Lower leg skin (tissue), 4 donors: ENCODE measurements around the gene ZNF384. TPM values are rescaled to one million over a fixed set of nuclear protein-coding genes. Genes with fewer than 3 reads are reported as not detected.
"Not testable (repeated sequence)": the region's sequence is repeated elsewhere in the genome, so short reads cannot be mapped to it uniquely, and the experiment has no call there.

Experiments used
- DNase-seq, 2 donors: peaks; one replicate each; pipeline ENCODE4 v3.0.0-alpha.2; 2019; ENCODE audit warnings: low spot score in 2 of 2
- H3K4me3 ChIP-seq: fragments of 200-600 bp; sonication (generic); 2 replicates; pipeline ENCODE4 v1.5.1; 2017; ENCODE audit warnings: mild to moderate bottlenecking, low read depth; ENCODE audit not compliant: poor library complexity, severe bottlenecking
- POLR2A ChIP-seq, 2 donors: fragments of 450-650 bp; IDR thresholded peaks; one replicate each; pipeline ENCODE4 v1.6.1; 2016 to 2017; ENCODE audit warnings: antibody characterized with exemption in 2 of 2, mild to moderate bottlenecking in 1 of 2, moderate library complexity in 1 of 2
- WGBS, 2 donors: methylation state at CpG; one replicate each; pipeline ENCODE4 v1.1.5; 2018; 5-methylcytosine and 5-hydroxymethylcytosine counted together
- intact Hi-C: fragments of 100-400 bp; cut with DNase I; formaldehyde crosslinking; loops from one replicate; pipeline ENCODE4 v1.15.0; 2023; ENCODE audit warnings: low total_unique reads
- total RNA-seq, 4 donors: library from RNA; depleted of rRNA; stranded (reverse); fragments of >200 nt; gene quantifications; one replicate each; pipeline ENCODE4 v1.1.0, GENCODE V29; 2016
- TF ChIP-seq, protein P1 (sequence below), 3 donors: fragments of 450-650 bp; IDR thresholded peaks; one replicate each; pipeline ENCODE4 v1.5.1; 2016; ENCODE audit warnings: antibody characterized with exemption in 3 of 3, mild to moderate bottlenecking in 3 of 3, moderate library complexity in 2 of 3

ZNF384 gene
- total RNA-seq, 4 donors from 2014 or later, result 22.7 to 79.9 (median 33.7) TPM

- 88 to 90% methylated on average over 10 of the region's 10 CpGs for WGBS, 2 donors
- H3K4me3 ChIP-seq, result no peak overlapping the region
- TF ChIP-seq POLR2A (IDR thresholded peaks at IDR 0.05), result no peak
- TF ChIP-seq, protein P1, sequence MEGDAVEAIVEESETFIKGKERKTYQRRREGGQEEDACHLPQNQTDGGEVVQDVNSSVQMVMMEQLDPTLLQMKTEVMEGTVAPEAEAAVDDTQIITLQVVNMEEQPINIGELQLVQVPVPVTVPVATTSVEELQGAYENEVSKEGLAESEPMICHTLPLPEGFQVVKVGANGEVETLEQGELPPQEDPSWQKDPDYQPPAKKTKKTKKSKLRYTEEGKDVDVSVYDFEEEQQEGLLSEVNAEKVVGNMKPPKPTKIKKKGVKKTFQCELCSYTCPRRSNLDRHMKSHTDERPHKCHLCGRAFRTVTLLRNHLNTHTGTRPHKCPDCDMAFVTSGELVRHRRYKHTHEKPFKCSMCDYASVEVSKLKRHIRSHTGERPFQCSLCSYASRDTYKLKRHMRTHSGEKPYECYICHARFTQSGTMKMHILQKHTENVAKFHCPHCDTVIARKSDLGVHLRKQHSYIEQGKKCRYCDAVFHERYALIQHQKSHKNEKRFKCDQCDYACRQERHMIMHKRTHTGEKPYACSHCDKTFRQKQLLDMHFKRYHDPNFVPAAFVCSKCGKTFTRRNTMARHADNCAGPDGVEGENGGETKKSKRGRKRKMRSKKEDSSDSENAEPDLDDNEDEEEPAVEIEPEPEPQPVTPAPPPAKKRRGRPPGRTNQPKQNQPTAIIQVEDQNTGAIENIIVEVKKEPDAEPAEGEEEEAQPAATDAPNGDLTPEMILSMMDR (IDR thresholded peaks at IDR 0.05), result no peak
- no peak for DNase-seq
- intact Hi-C loops, result no loop called here
Measured at GRCh38 chr12:6716874-6717437, 27.8 kb upstream of the ZNF384 start.

GRCh38 chr12:6716031-6716873 is 27.1 kb upstream of the ZNF384 start:
- WGBS, 2 donors, result 91 to 93% methylated on average over 7 to 40 of the region's 41 CpGs
- DNase-seq, H3K4me3 ChIP-seq, intact Hi-C loops: not testable (repeated sequence)

DNA sequence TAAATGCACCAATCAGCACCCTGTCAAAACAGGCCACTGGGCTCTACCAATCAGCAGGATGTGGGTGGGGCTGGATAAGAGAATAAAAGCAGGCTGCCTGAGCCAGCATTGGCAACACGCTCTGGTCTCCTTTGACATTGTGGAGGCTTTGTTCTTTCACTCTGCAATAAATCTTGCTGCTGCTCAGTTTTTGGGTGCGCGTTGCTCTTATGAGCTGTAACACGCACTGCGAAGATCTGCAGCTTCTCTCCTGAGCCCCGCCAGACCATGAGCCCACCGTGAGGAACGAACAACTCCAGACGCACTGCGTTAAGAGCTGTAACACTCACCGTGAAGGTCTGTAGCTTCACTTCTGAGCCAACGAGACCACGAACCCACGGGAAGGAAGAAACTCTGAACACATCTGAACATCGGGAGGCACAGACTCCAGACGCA is 19.8 kb upstream of the ZNF384 start:
- H3K4me3 ChIP-seq, result no peak overlapping the region
- TF ChIP-seq, protein P1 (IDR thresholded peaks at IDR 0.05), result no peak
- no peak for TF ChIP-seq POLR2A (IDR thresholded peaks at IDR 0.05)
- intact Hi-C loops, result no loop called here
- no peak for DNase-seq
- WGBS, 2 donors, result 75 to 82% methylated on average over 16 of the region's 16 CpGs

- H3K4me3 ChIP-seq, intact Hi-C loops, DNase-seq: not testable (repeated sequence)
- WGBS, 2 donors, result 92 to 100% methylated on average over 5 to 21 of the region's 21 CpGs
Measured at GRCh38 chr12:6708351-6708750, 19.2 kb upstream of the ZNF384 start.

GRCh38 chr12:6703631-6704030 is 14.5 kb upstream of the ZNF384 start:
- DNase-seq, result no peak
- WGBS, 2 donors, result 18 to 19% methylated on average over 10 of the region's 10 CpGs
- no peak for TF ChIP-seq POLR2A (IDR thresholded peaks at IDR 0.05)
- TF ChIP-seq, protein P1 (IDR thresholded peaks at IDR 0.05), result no peak
- intact Hi-C loops, result no loop called here
- H3K4me3 ChIP-seq, result no peak overlapping the region

DNA sequence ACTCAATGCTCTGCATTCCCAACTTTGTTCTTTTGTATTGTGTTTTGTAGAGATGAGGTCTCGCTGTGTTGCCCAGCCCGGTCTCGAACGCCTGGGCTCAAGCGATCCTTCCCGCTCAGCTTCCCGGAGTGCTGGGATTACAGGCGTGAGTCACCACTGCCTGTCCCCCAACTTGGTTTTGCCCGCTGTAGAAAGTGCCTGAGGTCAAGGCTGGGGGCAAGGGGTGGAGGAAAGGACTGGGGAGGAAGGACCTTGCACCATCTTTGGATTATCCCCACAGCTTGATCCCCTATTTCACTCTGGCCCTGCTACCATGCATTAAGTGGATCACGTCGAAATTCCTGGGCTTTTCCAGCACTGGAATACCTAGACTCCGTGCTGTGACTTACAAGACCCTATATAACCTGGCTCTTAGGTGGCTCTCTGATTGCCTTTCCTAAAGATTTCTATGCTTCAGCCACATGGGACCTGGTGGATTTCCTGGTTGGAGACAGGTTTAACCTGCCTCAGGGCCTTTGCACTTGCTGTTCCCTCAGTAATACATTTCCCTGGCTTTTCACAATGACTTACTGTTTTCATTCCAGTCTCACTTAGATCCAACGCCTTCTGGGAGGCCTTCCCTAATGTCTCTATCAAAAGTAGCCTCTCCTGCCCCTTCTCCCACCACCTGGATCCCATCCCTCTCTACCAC is 12.0 kb upstream of the ZNF384 start:
- no peak overlapping the region for H3K4me3 ChIP-seq
- no peak for DNase-seq
- TF ChIP-seq, protein P1 (IDR thresholded peaks at IDR 0.05), result no peak
- TF ChIP-seq POLR2A (IDR thresholded peaks at IDR 0.05), result no peak
- intact Hi-C loops, result no loop called here
- WGBS, 2 donors, result 25 to 30% methylated on average over 13 of the region's 13 CpGs
